IPS-11a (cell line): ENCODE measurements around the gene RIOX2.
"Not testable (repeated sequence)": the region's sequence is repeated elsewhere in the genome, so short reads cannot be mapped to it uniquely, and the experiment has no call there.

Experiments
- H3K4me3 ChIP-seq: one replicate; pipeline ENCODE4 v1.5.1; 2013; ENCODE audit warnings: low read depth, low read length, control low read depth

Gene RIOX2

GRCh38 chr3:97914388-97914787 is 57.8 kb downstream of the RIOX2 start:
- no peak overlapping the region for H3K4me3 ChIP-seq

- H3K4me3 ChIP-seq = no peak overlapping the region
Observed at GRCh38 chr3:97911459-97911858, 60.8 kb downstream of the RIOX2 start.

GRCh38 chr3:97910931-97911351 is 61.3 kb downstream of the RIOX2 start:
- no peak overlapping the region for H3K4me3 ChIP-seq

GRCh38 chr3:97910236-97910831 is 61.9 kb downstream of the RIOX2 start:
- H3K4me3 ChIP-seq = not testable (repeated sequence)

GRCh38 chr3:97909830-97910229 is 62.4 kb downstream of the RIOX2 start:
- H3K4me3 ChIP-seq = not testable (repeated sequence)

- H3K4me3 ChIP-seq = no peak overlapping the region
Observed at GRCh38 chr3:97901313-97902248, 70.7 kb downstream of the RIOX2 start.

- H3K4me3 ChIP-seq = no peak overlapping the region
Observed at GRCh38 chr3:97899331-97899730, 72.9 kb downstream of the RIOX2 start.

- no peak overlapping the region for H3K4me3 ChIP-seq
Observed at GRCh38 chr3:97896547-97896946, 75.7 kb downstream of the RIOX2 start.

- H3K4me3 ChIP-seq = no peak overlapping the region
Observed at GRCh38 chr3:97896129-97896528, 76.1 kb downstream of the RIOX2 start.

GRCh38 chr3:97895216-97895615 is 77.0 kb downstream of the RIOX2 start:
- H3K4me3 ChIP-seq = no peak overlapping the region

GRCh38 chr3:97892852-97893251 is 79.4 kb downstream of the RIOX2 start:
- no peak overlapping the region for H3K4me3 ChIP-seq
